RWPE1 (cell line): ENCODE measurements around the gene THOC2.

Source experiments
- CTCF ChIA-PET: fragments of 350-600 bp; sonication (Branson Sonifier 250); formaldehyde crosslinking; extraction: SDS; loops from one replicate; lab custom pipeline; 2021; lab: Yijun Ruan, JAX
- POLR2A ChIA-PET: fragments of 400-600 bp; formaldehyde crosslinking; extraction: SDS; loops from one replicate; lab custom pipeline; 2020; ENCODE audit warnings: antibody characterized with exemption; ENCODE audit not compliant: low non-redundant PET; lab: Yijun Ruan, JAX
- DNase-seq: peaks from one replicate; pipeline ENCODE4 v3.0.0; 2012; ENCODE audit warnings: low spot score
- H3K27ac ChIP-seq: fragments of 450-650 bp; 2 replicates; pipeline ENCODE4 v1.5.1; 2017
- CTCF ChIP-seq: fragments of 450-650 bp; conservative IDR thresholded peaks from 2 replicates; pipeline ENCODE4 v1.5.1; 2017; ENCODE audit warnings: low read depth, mild to moderate bottlenecking

THOC2 gene

GRCh38 chrX:123550829-123551228, 182.0 kb downstream of the THOC2 start:
- ChIA-PET CTCF (no interaction called here), POLR2A (no interaction called here)
- no peak overlapping the region for H3K27ac ChIP-seq
- no peak for TF ChIP-seq CTCF
- no peak for DNase-seq
